ENCODE results near the gene TMEM150B. TPM values are rescaled to one million over a fixed set of nuclear protein-coding genes. Genes with fewer than 3 reads are reported as not detected.

Gene TMEM150B
- polyA plus RNA-seq, 3 donors = 10.1 to 65.6 (median 11.2) TPM

DNA sequence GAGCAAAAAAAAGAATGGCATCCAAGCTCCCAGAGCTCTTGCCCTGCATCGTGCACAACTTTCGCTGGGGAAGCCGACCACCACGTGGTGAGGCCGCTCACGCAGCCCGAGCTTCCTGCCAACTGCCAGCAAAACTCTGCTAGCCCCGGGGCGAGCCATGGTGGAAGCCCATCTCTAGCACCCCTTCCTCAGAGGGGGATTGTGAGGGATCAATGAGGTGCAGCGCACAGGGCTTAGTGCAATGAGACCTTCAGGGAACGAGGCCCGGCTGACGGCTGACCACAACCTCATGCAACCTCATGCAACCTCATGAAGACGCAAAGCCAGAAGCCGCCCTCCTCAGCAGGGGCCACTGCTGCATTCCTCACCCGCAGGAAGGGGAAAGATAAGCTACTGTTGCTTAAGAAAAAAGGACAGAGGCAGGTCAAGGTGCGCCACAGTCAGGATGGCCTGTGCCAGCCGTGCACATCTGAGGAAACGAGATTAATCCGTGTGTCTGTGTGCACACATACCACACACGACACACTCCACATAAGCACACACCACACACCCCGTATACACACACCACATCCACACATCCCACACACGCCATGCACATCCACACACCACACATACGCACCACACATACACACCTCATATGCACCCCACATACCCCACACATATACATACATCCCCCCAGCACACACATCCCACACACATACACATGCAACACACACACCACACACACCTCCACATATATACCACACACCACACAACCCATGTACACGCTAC is 54.8 kb downstream of the TMEM150B start:
- WGBS (ENCODE audit: insufficient coverage) = 93% methylated on average over 15 of the region's 25 CpGs
- TF ChIP-seq, protein P1, sequence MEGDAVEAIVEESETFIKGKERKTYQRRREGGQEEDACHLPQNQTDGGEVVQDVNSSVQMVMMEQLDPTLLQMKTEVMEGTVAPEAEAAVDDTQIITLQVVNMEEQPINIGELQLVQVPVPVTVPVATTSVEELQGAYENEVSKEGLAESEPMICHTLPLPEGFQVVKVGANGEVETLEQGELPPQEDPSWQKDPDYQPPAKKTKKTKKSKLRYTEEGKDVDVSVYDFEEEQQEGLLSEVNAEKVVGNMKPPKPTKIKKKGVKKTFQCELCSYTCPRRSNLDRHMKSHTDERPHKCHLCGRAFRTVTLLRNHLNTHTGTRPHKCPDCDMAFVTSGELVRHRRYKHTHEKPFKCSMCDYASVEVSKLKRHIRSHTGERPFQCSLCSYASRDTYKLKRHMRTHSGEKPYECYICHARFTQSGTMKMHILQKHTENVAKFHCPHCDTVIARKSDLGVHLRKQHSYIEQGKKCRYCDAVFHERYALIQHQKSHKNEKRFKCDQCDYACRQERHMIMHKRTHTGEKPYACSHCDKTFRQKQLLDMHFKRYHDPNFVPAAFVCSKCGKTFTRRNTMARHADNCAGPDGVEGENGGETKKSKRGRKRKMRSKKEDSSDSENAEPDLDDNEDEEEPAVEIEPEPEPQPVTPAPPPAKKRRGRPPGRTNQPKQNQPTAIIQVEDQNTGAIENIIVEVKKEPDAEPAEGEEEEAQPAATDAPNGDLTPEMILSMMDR (IDR thresholded peaks at IDR 0.05) = no peak
- Histone ChIP-seq H4K20me1 (ENCODE audit: insufficient read depth, low read length) (no peaks in the 10 kb centered on the region), H3K9ac (ENCODE audit: insufficient read depth, low read length, poor library complexity, severe bottlenecking) (no peak overlapping the region), H3K79me2 (ENCODE audit: insufficient read depth, low read length) (no peaks in the 10 kb centered on the region), H2AFZ (ENCODE audit: insufficient read depth, low read depth, low read length, poor library complexity, severe bottlenecking) (no peak overlapping the region), H3K4me1 (ENCODE audit: control insufficient read depth in 1 of 2, insufficient read depth in 2 of 2, low read length in 2 of 2) (no peaks in the 10 kb centered on the region), H3K27me3 (ENCODE audit: control insufficient read depth in 2 of 2, insufficient read depth in 2 of 2, low read length in 2 of 2) (no peaks in the 10 kb centered on the region), H3K4me3 (replicated peaks in 1 of 3; ENCODE audit: low read depth in 2 of 3, low read length in 3 of 3) (no peak overlapping the region), H3K4me2 (replicated peaks; ENCODE audit: extremely low read depth, low read length, poor library complexity, severe bottlenecking) (no peak overlapping the region), H3K36me3 (replicated peaks in 1 of 2; ENCODE audit: control insufficient read depth in 1 of 2, insufficient read depth in 2 of 2, low read length in 2 of 2) (peaks cover 7 to 37% of the 10 kb centered on the region in 2 donors), H3K27ac (ENCODE audit: low read depth in 1 of 2, low read length in 2 of 2) (no peak overlapping the region), H3K9me3 (replicated peaks in 1 of 2; ENCODE audit: control insufficient read depth in 1 of 2, insufficient read depth in 1 of 2, low read length in 2 of 2) (no peaks in the 10 kb centered on the region)
- Mint-ChIP-seq H3K4me3 (no peak overlapping the region), H3K36me3 (peaks cover 32 to 63% of the 10 kb centered on the region in 2 donors), H3K4me1 (no peaks in the 10 kb centered on the region), H3K27ac (peak overlapping the region in 1 of 7 donors; percentile 9), H3K27me3 (ENCODE audit: low read depth in 3 of 3) (peaks cover 0 to 5% (median 0%) of the 10 kb centered on the region in 3 donors), H3K9me3 (peaks cover 0 to 6% (median 3%) of the 10 kb centered on the region in 7 donors)
- intact Hi-C loops (cut with micrococcal nuclease) = no loop called here
- no peak for DNase-seq

DNA sequence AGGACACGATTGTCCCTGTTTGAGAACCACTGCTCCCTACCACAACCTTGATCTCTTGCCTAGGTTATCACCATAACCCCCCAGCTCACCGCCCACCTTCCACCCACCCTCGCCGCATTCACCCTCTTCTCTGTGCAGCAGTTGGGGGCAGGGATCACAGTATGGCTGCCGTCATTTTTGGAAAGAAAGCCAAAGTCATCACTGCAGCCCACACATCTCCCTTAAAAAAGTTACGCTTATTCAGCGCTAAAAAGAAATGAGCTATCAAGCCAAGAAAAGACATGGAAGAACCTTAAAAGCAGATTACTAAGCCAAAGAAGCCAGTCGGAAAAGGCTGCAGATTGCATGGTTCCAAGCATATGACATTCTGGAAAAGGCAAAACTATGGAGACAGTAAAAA is 55.8 kb downstream of the TMEM150B start:
- no peak for DNase-seq
- no peak overlapping the region for H3K27ac Mint-ChIP-seq
- H3K9me3 Mint-ChIP-seq = peaks cover 0 to 6% (median 3%) of the 10 kb centered on the region in 7 donors
- H3K79me2 ChIP-seq (ENCODE audit: insufficient read depth, low read length) = no peaks in the 10 kb centered on the region
- TF ChIP-seq, protein P1 (IDR thresholded peaks at IDR 0.05) = no peak
- H3K27me3 Mint-ChIP-seq (ENCODE audit: low read depth in 3 of 3) = peaks cover 0 to 5% (median 0%) of the 10 kb centered on the region in 3 donors
- H3K4me2 ChIP-seq (replicated peaks; ENCODE audit: extremely low read depth, low read length, poor library complexity, severe bottlenecking) = no peak overlapping the region
- H4K20me1 ChIP-seq (ENCODE audit: insufficient read depth, low read length) = no peaks in the 10 kb centered on the region
- H3K4me1 Mint-ChIP-seq = no peaks in the 10 kb centered on the region
- H3K9ac ChIP-seq (ENCODE audit: insufficient read depth, low read length, poor library complexity, severe bottlenecking) = no peak overlapping the region
- H3K27ac ChIP-seq (ENCODE audit: low read depth in 1 of 2, low read length in 2 of 2) = no peak overlapping the region
- intact Hi-C loops (cut with micrococcal nuclease) = no loop called here
- peaks cover 7 to 28% of the 10 kb centered on the region in 2 donors for H3K36me3 ChIP-seq (replicated peaks in 1 of 2; ENCODE audit: control insufficient read depth in 1 of 2, insufficient read depth in 2 of 2, low read length in 2 of 2)
- no peak overlapping the region for H2AFZ ChIP-seq (ENCODE audit: insufficient read depth, low read depth, low read length, poor library complexity, severe bottlenecking)
- WGBS (ENCODE audit: insufficient coverage) = 97% methylated on average over 8 of the region's 8 CpGs
- H3K9me3 ChIP-seq (replicated peaks in 1 of 2; ENCODE audit: control insufficient read depth in 1 of 2, insufficient read depth in 1 of 2, low read length in 2 of 2) = no peaks in the 10 kb centered on the region
- no peaks in the 10 kb centered on the region for H3K27me3 ChIP-seq (ENCODE audit: control insufficient read depth in 2 of 2, insufficient read depth in 2 of 2, low read length in 2 of 2)
- H3K4me1 ChIP-seq (ENCODE audit: control insufficient read depth in 1 of 2, insufficient read depth in 2 of 2, low read length in 2 of 2) = no peaks in the 10 kb centered on the region
- no peak overlapping the region for H3K4me3 ChIP-seq (replicated peaks in 1 of 3; ENCODE audit: low read depth in 2 of 3, low read length in 3 of 3)
- no peak overlapping the region for H3K4me3 Mint-ChIP-seq
- peaks cover 26 to 54% of the 10 kb centered on the region in 2 donors for H3K36me3 Mint-ChIP-seq

Data from CD14-positive monocyte (primary cell).